CD4-positive, alpha-beta T cell (primary cell): ENCODE results near the gene CACNA1D. TPM values are rescaled to one million over a fixed set of nuclear protein-coding genes. Genes with fewer than 3 reads are reported as not detected.

Experiments used
- ATAC-seq: fragments of 200-7000 bp; cut with Tn5 transposase; one replicate; pipeline ENCODE4 v1.10.0; 2022; ENCODE audit warnings: mild to moderate bottlenecking; ENCODE audit not compliant: poor library complexity
- CTCF ChIA-PET: fragments of 350-600 bp; sonication (Branson Sonifier 250); formaldehyde crosslinking; loops from one replicate; lab custom pipeline; 2021; ENCODE audit warnings: antibody characterized with exemption, inconsistent platforms; lab: Charles Lee
- POLR2A ChIA-PET: fragments of 350-600 bp; sonication (Branson Sonifier 250); formaldehyde crosslinking; loops from one replicate; lab custom pipeline; 2021; ENCODE audit warnings: antibody characterized with exemption, inconsistent platforms; lab: Charles Lee
- DNase-seq, 14 experiments: peaks; one replicate each; pipeline ENCODE4 v3.0.0-alpha.2; 2013 to 2020; ENCODE audit warnings: mixed read lengths in 2 of 14
- H3K27ac ChIP-seq, 2 donors: one replicate each; pipeline versions ENCODE4 v1.5.1 to v1.7.0; 2013; ENCODE audit warnings: low read length in 2 of 2, low read depth in 1 of 2, mild to moderate bottlenecking in 1 of 2
- H3K27me3 ChIP-seq, 2 experiments: 1 replicate in 1 of 2; 2 replicates in 1 of 2; pipeline versions ENCODE4 v1.6.1 to v1.7.0; 2013; ENCODE audit warnings: low read length in 2 of 2, control low read depth in 1 of 2, mild to moderate bottlenecking in 1 of 2, moderate library complexity in 1 of 2; ENCODE audit not compliant: insufficient read depth in 2 of 2, control insufficient read depth in 1 of 2
- H3K36me3 ChIP-seq: one replicate; pipeline ENCODE4 v1.6.1; 2013; ENCODE audit warnings: low read length, control low read depth; ENCODE audit not compliant: insufficient read depth
- H3K4me1 ChIP-seq: one replicate; pipeline ENCODE4 v1.6.1; 2013; ENCODE audit warnings: low read length, control low read depth; ENCODE audit not compliant: insufficient read depth
- H3K4me3 ChIP-seq: one replicate; pipeline ENCODE4 v1.5.1; 2013; ENCODE audit warnings: mild to moderate bottlenecking, low read length, moderate library complexity
- H3K9me3 ChIP-seq, 2 experiments: 1 replicate in 1 of 2; 2 replicates in 1 of 2; pipeline versions ENCODE4 v1.6.1 to v1.7.0; 2013; ENCODE audit warnings: low read length in 2 of 2, mild to moderate bottlenecking in 2 of 2, control low read depth in 1 of 2, moderate library complexity in 1 of 2; ENCODE audit not compliant: control insufficient read depth in 1 of 2, insufficient read depth in 1 of 2
- H3K27ac Mint-ChIP-seq: one replicate; pipeline ENCODE4 v1.8.0; 2020; ENCODE audit warnings: mixed read lengths
- H3K27me3 Mint-ChIP-seq: one replicate; pipeline ENCODE4 v1.8.0; 2021; ENCODE audit warnings: mixed read lengths
- H3K36me3 Mint-ChIP-seq: one replicate; pipeline ENCODE4 v1.8.0; 2021; ENCODE audit warnings: low read depth, mixed read lengths
- H3K4me1 Mint-ChIP-seq: one replicate; pipeline ENCODE4 v1.8.0; 2021; ENCODE audit warnings: low read depth, mixed read lengths
- H3K4me3 Mint-ChIP-seq: one replicate; pipeline ENCODE4 v1.8.0; 2020; ENCODE audit warnings: mild to moderate bottlenecking, mixed read lengths
- H3K9me3 Mint-ChIP-seq: one replicate; pipeline ENCODE4 v1.8.0; 2020; ENCODE audit warnings: mixed read lengths
- intact Hi-C, 2 experiments: fragments of 100-400 bp; cut with DNase I in 1 of 2; cut with micrococcal nuclease in 1 of 2; formaldehyde crosslinking; loops; one replicate each; pipeline versions ENCODE4 v1.15.1 to v1.9.0; 2023 to 2025; cut with DNase I, micrococcal nuclease
- total RNA-seq, 174 experiments: library from RNA in 2 of 174; stranded (reverse) in 2 of 174; gene quantifications; one replicate each; pipeline ENCODE4 v1.2.3 and lab custom pipeline; 2021 to 2026
- TF ChIP-seq, protein P1 (sequence below): fragments of 200-600 bp; IDR thresholded peaks from one replicate; pipeline ENCODE4 v1.8.0; 2022; ENCODE audit warnings: antibody characterized with exemption, mild to moderate bottlenecking

Gene CACNA1D
- total RNA-seq, 2 experiments from 2014 or later: not detected

DNA sequence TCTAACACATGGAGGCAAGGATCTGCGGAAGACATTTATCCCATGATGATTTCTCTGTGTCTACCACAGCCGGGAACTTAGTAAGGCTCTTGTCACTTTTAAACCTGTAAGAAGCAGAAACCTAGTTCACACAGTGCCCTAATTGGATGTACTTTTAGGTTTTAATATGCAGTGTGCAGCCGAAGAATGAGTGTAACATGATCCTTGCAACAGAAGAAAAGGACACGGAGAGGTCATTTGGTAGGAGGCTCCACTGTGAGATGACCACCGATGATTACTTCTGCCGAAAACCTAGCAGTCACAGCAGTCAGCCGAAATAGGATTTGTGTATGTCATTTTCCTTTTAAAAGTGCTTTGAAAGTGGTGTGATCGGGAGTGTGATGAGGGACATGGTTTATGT lies 6.8 kb downstream of the CACNA1D start:
- no peak for DNase-seq
- Mint-ChIP-seq H3K9me3 (no peaks in the 10 kb centered on the region), H3K36me3 (no peaks in the 10 kb centered on the region), H3K4me1 (no peaks in the 10 kb centered on the region), H3K4me3 (no peak overlapping the region), H3K27ac (no peak overlapping the region), H3K27me3 (peaks cover 73% of the 10 kb centered on the region)
- POLR2A ChIA-PET: no interaction called here
- Histone ChIP-seq H3K36me3 (no peaks in the 10 kb centered on the region), H3K27ac (no peak overlapping the region), H3K27me3 (peaks cover 17 to 20% of the 10 kb centered on the region in 2 experiments), H3K4me3 (no peak overlapping the region), H3K4me1 (no peaks in the 10 kb centered on the region), H3K9me3 (no peaks in the 10 kb centered on the region)
- CTCF ChIA-PET: no interaction called here
- no peak for ATAC-seq
- intact Hi-C loops: no loop called here
- TF ChIP-seq, protein P1, sequence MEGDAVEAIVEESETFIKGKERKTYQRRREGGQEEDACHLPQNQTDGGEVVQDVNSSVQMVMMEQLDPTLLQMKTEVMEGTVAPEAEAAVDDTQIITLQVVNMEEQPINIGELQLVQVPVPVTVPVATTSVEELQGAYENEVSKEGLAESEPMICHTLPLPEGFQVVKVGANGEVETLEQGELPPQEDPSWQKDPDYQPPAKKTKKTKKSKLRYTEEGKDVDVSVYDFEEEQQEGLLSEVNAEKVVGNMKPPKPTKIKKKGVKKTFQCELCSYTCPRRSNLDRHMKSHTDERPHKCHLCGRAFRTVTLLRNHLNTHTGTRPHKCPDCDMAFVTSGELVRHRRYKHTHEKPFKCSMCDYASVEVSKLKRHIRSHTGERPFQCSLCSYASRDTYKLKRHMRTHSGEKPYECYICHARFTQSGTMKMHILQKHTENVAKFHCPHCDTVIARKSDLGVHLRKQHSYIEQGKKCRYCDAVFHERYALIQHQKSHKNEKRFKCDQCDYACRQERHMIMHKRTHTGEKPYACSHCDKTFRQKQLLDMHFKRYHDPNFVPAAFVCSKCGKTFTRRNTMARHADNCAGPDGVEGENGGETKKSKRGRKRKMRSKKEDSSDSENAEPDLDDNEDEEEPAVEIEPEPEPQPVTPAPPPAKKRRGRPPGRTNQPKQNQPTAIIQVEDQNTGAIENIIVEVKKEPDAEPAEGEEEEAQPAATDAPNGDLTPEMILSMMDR: no peak

- intact Hi-C loops: no loop called here
- CTCF ChIA-PET: no interaction called here
- no peak overlapping the region for H3K27ac Mint-ChIP-seq
Observed at GRCh38 chr3:53502737-53503136, 8.3 kb downstream of the CACNA1D start.

DNA sequence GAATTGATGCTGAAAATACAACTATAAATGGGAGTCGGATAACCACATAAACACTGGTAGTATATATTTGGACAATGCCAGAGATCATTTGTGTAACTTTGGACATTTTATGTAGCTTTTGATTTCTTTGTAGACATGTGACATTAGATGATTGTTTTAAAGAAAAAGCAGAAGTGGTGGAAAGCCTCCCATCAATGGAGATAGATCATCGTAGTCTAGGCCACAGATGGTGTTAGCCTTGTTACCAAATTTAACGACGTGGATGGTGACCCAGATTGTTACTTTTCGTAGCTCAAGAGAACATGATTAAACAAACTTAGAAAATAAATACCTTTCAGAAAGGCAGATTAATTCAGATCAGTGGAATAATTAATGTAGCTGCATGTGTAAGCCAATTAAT lies 8.8 kb downstream of the CACNA1D start:
- no peak overlapping the region for H3K27ac Mint-ChIP-seq
- Histone ChIP-seq H3K4me1 (no peaks in the 10 kb centered on the region), H3K4me3 (no peak overlapping the region), H3K9me3 (no peaks in the 10 kb centered on the region), H3K27ac (no peak overlapping the region), H3K27me3 (peaks cover 6% of the 10 kb centered on the region in 2 experiments), H3K36me3 (no peaks in the 10 kb centered on the region)
- TF ChIP-seq, protein P1: no peak
- ChIA-PET CTCF (no interaction called here), POLR2A (no interaction called here)
- H3K4me3 Mint-ChIP-seq: no peak overlapping the region
- no peaks in the 10 kb centered on the region for H3K4me1 Mint-ChIP-seq
- intact Hi-C loops: no loop called here
- H3K27me3 Mint-ChIP-seq: peaks cover 58% of the 10 kb centered on the region
- no peaks in the 10 kb centered on the region for H3K36me3 Mint-ChIP-seq
- no peak for DNase-seq
- H3K9me3 Mint-ChIP-seq: no peaks in the 10 kb centered on the region
- ATAC-seq: no peak

More at GRCh38 chr3:53502737-53503136, 8.3 kb downstream of the CACNA1D start:
- no peaks in the 10 kb centered on the region for H3K9me3 Mint-ChIP-seq
- ATAC-seq (no peak), DNase-seq (no peak)
- H3K4me1 ChIP-seq: no peaks in the 10 kb centered on the region
- H3K27me3 Mint-ChIP-seq: peaks cover 61% of the 10 kb centered on the region
- H3K36me3 Mint-ChIP-seq: no peaks in the 10 kb centered on the region
- H3K4me3 Mint-ChIP-seq: no peak overlapping the region
- no peak overlapping the region for H3K27ac ChIP-seq
- no peaks in the 10 kb centered on the region for H3K9me3 ChIP-seq
- TF ChIP-seq, protein P1: no peak
- no peaks in the 10 kb centered on the region for H3K36me3 ChIP-seq
- POLR2A ChIA-PET: no interaction called here
- no peak overlapping the region for H3K4me3 ChIP-seq
- H3K4me1 Mint-ChIP-seq: no peaks in the 10 kb centered on the region
- peaks cover 3 to 6% of the 10 kb centered on the region in 2 experiments for H3K27me3 ChIP-seq
